Measurements from ENCODE around the gene C1QTNF8.

The C1QTNF8 gene

DNA sequence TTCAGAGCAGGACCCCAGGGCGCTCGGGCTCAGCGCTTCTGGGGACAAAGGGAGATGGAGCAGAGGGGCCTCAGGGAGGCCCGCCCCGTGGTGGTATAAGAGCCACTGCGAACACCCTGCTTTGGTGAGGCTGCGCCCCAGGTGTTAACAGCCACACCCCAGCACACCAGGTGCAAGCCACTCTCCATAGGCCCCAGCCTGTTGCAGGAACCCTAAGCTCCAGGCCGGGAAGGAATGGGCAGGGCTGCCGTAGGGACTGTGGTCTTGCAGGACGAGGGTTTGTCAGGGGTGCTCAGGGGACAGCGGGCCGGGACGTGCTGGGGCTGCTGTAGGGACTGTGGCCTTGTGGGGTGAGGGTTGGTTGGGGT, 40.5 kb downstream of the C1QTNF8 start:
- no peak for DNase-seq

DNA sequence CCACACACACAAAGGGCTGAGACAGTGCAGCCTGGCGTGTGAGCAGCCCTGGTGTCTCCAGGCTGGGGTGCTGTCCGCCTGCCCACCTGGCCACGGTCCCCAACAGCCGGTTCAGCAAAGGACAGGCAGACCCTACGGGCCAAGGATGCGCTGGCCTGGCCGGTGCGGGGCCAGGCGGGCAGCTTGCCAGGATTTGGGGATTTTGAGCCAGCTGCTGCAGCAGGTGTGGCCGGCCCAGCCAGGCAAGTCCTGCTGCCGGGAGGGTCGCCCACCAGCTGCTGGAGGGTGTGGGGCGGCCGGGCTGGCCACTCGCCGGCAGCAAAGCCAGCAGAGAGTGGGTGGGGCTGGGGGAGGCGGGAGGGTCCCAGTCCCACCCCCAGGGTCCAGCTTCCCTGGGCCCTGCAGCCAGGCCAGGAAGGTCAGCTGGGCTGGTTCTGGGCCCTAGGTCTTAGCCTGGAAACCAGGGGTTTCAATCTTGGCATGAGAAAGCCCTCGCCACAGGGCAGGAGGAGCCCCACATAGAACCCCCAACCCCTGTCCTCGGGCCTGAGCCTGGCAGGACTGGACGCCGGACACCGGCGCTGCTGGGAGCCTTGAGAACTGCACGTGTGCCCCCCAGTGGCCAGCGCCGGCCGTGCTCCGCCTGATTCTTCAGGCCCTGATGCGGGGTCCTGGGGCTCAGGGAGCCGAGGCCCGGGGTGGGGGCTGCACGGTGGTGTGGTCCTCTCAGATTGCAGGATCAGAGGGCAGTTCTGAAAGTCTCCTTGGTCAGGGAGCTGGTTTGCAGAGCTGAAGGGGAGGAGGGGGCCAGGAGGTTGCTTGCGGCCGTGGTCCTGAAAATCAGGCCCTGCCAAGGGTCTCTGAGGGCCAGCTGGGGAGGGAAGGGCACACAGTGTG, 41.1 kb downstream of the C1QTNF8 start:
- peak; percentile 49 for DNase-seq

DNA sequence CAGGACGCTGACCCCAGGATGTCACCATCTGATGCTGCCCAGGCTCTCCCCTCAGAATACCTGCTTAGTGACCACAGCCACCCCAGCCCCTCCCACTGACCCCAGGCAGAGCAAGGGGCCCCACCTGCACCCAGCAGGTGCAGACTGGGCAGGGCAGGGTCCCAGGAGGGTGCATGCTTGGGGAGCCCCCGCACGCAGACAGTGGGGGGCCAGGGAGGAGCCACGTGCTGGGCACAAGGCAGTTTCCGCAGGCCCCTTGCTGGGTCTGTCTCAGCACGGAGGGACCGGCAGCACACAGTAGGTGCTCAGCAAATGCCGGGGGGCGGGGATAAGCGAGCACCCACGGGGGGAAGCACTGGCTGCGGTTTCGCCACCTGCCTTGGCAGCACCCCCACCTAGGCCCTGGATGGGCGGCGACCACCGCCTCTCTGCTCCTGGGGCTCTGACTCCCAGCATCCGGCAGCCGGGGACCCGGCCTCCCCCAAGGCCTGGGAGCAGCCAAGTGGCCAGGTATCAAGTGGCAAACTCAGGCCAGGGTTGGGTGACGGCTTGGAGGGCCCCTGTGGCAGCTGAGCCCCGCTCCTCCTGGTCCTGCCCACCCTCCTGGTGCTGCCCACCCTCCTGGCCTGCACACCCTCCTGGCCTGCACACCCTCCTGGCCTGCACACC, 42.2 kb downstream of the C1QTNF8 start:
- no peak for DNase-seq

DNA sequence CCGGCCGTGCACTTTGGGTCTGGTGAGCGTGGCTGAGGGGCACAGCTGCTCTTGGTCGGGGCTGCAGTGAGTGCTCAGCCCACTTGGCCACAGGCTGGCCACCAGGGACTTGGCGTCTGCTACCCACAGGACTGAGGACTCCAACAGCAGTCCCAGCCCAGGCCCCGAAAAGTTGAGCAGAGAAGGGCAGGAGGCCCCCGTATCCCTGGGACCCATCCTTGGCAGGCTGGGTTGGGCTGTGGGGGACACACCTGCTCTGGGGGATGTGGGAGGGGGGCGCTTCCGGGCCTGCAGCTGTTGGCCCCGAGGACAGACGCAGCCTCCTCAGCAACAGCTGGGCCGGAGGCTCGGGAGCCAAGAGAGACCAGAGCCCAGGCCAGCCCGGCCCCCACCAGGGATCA, 42.9 kb downstream of the C1QTNF8 start:
- DNase-seq, result no peak

DNA sequence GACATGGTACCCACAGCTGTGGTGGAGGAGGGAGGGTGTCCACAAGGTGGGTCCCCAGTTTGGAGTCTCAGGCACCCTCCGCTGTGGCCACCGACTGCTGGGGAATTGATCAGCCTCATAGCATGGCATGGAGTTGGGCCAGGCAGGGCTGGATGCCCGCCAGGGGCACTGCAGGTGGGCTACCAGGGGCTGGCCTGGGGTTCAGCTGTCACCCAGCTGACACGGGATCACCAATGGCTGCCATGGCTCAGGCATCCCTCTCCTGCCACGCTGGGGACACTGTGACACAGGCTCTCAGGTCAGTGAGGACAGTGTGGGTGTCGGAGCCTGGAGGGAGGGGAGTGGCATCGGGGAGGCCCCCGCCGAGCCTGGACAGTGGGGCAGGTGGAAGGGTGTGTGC, 43.3 kb downstream of the C1QTNF8 start:
- DNase-seq, result no peak

DNA sequence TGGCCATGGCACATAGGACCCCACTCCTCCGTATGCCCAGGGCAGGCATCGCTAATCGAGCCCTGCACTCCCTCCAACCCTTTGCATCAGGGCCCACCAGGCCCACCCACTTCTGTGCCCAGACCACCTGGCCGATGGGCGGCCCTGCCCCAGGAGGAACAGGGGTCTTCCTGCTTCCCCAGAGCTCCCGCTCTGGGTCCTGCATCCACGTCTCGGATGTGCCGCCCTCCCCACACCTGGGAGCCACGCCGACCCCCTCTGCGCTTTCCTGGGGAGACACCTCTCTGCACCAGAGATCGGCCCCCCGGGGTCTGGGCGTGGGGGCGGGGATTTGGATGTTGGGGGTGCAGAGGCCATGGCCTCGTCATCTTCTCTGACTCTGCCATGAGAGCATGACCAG, 44.6 kb downstream of the C1QTNF8 start:
- DNase-seq, result no peak

DNA sequence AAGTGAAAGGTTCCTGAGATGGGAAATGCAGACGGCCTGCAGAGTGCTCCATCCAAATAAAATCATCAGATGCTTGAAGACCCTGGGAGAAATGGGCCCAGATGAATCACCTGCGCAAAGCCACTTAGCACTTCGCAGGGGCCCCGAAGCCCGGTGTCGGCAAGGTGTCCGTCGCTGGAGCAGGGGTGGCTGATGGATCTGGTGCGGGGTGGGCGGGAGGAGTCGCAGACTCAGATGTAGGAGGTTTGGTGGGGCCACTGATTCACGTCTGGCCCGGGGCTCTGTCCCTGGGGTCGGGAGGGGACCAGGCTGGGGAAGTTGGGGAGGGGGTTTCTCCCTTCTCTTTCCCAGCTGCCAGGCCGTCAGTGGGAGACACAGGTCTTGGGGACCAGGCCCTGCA, 45.1 kb downstream of the C1QTNF8 start:
- DNase-seq, result no peak

DNA sequence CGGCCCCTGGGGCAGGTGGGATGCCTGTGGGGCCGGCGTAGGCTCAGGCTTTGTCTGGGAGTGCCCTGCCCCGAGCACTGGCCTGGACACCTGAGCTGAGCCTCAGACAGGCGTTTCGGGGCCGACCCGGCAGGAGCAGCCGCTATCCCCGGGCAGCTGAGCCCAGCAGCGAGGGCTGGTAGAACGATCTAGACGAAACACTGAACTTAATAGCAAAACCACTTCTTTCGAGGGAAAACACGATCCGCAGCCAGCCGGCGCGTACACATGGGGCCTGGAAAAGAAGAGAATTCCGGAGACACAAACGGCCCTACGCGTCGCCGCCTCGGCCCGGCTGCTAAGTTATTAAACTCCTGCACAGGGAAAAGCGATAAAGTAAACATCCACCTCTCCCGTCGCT, 45.5 kb downstream of the C1QTNF8 start:
- no peak for DNase-seq

DNA sequence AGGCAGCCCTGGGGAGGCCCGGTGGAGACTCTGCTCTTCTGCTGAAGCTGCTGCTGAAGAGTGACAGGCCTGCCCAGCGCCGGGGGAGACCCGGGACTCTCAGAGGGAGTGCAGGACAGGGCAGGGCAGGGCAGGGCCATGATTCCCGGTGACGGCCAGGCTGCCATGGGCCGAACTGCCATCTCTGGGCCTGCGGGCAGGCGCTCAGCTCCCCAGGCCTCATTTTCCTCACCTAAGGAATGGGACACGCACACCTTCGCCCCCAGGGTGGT, 46.1 kb downstream of the C1QTNF8 start:
- no peak for DNase-seq

DNA sequence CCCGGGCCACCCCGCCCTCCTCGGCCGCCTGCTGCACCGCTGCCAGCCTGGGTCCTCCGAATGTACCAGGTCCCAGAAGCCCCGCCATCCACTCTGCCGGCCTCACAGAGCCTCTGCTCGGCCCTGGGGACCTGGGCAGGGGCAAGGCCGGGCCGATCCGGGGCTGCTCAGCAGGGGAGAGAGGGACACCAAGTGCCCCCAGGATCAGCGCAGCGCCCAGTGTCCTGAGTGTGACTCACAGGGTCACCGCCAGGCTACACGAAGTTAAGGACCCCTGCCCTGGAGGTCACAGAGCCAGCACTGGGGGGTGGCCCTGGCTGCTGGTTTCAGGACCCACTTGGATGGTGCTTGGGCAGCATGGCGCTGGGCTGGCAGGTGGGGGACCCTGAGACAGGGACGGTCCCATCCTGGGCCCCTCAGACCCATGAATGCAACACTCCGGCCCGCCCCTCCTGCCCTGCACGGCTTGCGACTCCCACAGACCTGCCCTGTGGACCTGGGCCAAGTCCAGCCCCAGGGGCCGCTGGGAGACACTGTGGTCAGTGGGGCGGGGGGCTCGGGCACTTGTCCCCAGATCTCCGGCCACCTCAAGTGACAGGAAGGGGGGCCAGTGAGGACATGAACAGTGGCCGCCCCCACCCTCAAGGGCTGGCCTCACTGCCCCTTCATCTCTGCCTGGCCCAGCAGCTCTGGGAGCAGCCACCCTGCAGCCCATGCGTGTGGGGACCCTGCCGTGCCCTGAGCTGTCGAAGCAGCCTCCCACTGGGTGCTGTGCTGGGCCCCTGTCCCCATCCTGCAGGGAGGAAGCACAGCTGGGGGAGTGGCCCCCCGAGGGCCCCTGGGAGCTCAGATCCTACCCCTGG, 46.7 kb downstream of the C1QTNF8 start:
- DNase-seq, result no peak

DNA sequence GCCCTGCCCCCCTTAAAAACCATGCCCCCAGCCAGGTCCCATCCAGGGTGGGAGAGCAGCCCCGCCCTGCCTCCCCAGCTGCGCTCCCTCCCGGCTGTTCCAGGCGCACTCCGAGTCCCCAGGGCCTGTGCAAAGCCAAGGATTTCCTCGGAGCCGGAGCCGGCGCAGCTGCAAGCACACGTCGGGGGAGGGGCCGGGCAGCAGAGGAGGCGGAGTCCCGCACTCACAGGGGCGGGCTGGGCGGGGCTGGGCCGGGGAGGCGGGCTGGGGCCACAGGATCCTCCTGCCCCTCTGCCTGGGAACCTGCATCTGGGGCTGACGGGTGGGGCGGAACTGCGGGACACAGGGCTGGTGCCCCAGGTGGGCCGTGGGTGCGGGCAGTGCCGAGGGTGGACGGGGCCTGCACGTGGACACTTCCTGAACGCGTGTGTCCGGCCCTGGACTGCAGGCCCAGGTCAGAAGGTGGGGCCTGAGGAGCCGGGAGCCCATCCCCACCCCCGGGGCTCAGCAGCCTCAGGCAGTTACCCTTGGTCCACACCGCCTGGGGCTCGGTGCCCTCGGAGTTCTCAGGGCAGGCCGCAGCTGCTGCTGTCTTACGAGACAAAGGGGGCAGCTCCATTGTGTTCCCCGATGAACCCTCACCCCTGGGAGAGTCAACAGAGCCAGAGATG, 47.5 kb downstream of the C1QTNF8 start:
- DNase-seq, result peak; percentile 20

DNA sequence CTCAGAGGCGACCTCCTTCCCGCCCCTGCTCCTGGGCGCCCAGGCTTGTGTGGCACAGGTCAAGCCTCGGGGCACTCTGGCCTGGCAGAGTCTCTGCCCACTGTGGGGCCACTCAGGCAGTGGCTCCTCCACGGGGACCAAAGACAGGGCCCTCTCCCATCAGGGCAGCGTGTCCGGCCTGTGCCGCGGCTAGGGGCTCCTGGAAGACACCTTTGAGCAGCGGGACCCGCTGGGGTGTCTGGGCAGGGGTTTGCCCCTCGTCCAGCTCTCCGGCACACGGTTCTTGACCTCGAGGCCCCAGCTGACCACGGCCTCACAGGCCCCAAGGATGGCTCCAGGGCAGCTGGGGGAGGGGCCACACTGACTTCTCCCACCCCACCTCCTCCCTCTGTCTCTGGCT, 48.2 kb downstream of the C1QTNF8 start:
- DNase-seq, result no peak

DNA sequence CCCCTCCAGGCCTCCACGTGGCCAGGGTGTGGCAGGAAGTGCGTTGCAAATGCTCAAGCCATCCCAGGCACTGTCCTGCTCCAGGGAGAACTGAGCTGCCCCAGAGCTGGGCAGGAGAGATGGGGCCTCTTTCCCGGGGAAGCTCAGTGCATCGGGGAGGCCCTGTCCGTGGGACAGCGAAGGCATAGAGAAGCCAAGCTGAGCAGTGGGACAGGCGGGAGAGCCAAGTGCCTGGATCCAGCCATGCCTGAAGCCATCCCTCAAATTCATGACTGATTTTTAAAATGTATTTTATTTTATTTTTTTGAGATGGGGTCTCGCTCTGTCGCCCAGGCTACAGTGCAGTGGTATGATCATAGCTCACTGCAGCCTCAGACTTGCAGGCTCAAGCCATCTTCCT, 48.9 kb downstream of the C1QTNF8 start:
- DNase-seq, result no peak

DNA sequence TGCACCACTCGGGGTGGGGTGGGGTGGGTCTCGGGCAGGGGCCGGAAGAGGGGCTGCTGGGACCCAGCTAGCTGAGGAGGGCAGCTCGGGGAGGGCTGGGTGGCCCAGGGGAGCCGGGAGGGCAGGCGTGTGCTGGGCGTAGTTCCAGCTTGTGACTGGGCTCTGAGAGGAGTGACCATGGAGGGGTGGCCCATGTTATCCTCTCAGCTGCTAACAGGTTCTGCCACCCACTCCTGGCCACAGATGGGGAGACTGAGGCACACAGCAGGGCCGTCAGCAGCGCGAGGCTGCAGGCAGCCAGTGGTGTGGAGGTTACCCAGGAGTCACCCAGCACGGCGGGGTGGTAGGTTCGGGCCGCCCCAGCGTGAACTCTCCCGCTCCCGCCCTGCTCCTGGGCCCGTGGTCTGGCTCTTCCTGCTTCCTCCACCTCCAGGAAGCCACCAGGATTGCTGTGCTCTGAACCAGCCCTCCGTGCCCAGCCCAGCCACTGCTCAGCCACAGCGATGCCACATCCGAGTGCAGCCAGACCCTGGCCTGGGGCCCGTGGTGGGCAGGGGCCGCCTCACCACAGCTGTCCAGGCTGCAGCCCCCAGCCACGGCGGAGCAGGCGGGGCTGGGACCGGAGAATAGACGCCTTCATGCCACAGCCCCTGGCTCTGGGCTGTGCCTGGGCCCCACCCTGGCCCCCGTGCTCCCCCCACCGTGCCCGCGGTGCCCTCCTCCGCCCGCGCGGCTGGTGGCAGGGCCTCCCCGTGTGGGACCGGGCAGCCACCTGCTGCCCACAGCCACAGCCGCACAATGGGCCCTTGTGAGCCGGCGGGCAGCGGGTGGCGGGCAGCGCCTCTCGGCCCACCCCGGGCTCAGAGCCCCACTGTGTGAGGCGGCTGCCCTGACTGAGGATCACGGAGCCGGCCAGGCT, 49.8 kb downstream of the C1QTNF8 start:
- DNase-seq, result no peak

DNA sequence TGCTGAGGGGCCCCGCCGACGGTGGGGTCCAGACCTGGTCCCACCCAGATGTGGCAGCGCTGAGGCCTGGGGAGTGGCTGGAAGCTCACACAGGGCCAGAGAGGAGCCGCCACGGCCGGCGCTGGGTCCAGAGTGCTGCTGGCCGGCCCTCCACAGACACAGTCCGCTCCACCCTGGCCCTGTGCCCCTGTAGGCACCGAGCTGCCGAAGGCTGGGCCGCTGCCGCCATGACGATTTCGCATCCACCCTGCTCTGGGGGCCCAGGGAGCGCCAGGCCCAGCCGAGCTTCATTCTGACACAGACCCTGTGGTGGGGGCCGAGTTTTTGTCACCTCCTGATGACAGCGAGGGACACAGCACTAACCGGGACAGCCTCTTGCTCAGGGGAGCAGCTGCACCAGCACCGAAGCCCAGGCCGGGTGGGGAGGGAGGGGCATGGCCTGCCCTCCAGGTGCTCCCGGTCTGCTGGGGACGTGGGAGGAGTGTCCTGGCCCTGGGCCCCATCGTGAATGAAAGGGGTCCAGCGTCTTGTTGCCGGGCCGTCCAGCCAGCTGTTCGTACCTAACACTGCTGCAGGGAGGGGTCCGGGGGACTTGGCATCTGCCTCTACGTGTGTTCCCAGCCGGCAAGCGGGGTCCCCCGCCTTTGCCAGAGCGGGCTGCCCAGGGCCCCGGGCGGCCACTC, 50.6 kb downstream of the C1QTNF8 start:
- DNase-seq, result no peak

DNA sequence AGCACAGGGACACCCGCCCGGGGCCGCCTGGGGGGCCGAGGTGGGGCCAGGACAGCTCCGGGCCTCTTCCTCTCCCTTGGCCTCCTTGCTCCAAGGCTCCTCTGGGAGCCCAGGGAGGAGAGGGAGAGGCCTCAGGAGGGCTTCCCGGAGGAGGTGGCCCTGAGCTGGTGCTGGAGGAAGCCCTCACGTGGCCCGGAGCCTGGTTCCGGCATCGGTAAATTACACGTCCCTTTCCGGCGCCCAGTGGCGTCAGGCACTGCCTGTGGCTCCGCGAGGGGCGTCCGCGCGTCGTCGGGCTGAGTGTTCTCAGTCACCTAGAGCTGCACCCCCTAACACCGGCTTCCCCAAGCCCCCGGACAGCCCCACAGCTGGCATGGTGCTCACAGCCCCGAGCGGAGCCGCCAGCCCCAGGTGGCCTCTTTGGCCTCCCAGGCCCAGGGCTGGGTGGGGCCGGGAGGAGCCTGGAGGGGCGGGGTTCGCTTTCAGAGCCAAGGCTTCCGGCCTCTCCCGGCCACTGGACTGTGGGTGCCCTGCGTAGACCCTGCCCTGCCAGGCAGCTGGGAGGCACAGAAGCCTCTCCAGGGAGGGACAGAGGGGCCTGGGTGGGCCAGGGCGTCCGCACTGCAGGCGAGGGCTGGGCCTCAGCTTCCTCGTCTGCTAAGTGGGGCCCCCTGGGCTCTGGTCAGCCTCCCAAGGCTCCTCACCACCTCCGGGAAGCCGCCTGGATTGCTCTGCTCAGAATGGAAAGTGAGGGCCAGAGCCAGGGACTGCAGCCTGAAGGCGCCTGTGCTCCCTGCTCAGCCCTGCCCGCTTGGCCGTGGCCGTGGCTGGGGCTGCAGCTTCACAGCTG, 51.4 kb downstream of the C1QTNF8 start:
- DNase-seq, result no peak

DNA sequence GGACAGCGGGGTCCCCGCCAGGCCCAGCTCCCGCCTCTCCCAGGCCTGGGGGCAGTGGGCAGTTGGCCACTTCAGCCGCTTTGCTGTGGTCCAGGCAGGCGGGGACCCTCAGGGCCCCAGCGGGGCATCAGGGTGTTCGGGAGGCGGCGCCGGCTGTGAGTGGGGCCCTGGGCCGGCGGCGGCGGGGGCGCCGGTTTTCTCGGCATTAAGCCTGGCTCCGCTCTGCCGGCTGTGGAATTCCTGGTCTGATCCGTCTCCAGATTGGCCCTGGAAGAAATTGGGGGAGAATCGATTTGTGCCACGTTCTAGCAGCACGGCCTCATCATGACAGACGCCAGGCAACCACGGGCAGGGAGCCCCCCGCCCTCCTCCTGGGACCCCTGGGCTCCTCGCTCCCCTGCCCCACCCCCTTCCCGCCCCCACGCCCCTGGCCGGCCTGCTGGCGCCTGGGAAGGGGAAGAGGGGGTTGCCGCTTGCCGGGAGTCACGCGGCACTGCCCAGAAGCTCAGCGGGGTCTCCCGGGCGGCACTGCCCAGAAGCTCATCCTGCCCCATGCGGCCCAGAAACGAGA, 52.1 kb downstream of the C1QTNF8 start:
- DNase-seq, result no peak

DNA sequence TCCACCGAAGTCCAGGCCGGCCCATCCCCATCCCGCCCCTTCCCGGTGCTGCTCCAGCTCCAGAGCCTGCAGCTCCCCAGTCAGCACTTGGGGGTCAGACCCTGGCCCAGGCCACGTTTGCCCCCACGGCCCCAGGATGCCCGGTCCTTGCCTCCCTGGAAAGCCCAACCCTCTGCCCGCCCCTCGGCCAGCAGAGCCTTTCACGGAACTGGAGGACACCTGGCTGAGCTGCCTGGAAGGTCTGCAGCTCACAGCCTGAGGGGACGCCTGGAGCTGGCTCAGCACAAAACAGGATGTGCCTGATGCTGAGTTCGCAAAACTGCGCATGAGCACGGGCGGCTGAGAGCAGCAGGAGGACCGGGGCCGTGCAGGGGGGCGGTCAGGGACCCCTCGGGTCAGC, 53.2 kb downstream of the C1QTNF8 start:
- DNase-seq, result no peak

DNA sequence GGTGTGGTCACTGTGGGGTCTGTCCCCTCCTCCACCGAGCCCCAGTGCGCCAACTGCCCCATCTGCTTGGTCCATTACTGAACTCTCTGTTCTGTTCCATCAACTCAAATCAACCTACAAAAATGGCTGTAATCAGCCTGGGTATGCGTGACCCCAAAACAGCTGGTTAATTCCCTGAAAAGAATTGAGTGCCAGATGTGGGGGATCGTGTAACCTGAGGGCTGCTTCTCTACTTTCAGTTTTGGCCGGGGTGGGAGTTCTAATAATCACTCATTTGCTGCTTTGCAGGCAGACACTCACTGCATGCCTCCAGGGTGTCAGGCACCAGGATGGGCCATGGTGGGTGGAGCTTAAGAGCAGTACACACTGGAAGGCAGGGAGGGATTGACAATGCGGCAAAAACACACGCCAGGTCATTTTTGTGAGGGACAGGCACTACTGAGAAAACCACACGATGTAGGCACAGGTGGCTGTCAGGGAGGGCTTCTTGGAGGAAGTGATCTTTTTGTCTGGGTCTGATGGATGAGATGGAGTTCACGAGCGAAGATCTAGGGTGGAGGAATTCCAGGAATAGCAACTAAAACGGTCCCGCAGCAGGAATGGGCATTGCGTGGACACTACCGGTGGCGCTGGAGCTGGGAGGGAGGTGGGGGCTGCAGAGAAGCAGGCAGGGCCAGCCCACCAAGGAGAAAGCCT, 53.8 kb downstream of the C1QTNF8 start:
- no peak for DNase-seq

DNA sequence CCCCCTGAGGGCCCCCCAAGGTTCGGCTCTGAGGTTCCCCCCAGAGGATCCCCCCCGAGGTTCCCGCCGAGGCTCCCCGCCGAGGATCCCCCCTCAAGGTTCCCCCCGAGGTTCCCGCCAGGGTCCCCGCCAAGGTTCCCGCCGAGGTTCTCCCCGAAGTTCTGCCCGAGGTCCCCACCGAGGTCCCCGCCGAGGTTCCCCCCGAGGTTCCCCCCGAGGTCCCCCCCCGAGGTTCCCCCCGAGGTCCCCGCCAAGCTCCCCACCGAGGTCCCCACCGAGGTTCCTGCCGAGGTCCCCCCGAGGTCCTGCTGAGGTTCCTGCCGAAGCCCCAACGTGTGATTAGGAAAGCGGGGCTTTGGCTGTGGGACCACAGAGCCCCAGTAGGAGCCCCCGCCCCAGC, 55.7 kb downstream of the C1QTNF8 start:
- no peak for DNase-seq

All from stimulated activated CD4-positive, alpha-beta T cell treated with anti-CD3 and anti-CD28 coated beads, Interleukin-4, amount 100 ng/mL, for 1 hour (primary cell).